ENCODE results near the gene PTPRN2.
"Not testable (repeated sequence)": the region's sequence is repeated elsewhere in the genome, so short reads cannot be mapped to it uniquely, and the experiment has no call there.

Gene PTPRN2

DNA sequence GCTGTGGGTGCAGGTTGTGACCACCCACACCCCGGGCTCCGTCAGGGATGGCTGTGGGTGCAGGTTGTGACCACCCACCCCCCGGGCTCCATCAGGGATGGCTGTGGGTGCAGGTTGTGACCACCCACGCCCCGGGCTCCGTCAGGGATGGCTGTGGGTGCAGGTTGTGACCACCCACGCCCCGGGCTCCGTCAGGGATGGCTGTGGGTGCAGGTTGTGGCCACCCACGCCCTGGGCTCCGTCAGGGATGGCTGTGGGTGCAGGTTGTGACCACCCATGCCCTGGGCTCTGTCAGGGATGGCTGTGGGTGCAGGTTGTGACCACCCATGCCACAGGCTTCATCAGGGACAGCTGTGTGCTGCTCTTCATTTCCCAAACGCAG, 53.5 kb downstream of the PTPRN2 start:
- H3K4me1 ChIP-seq (ENCODE audit: control insufficient read depth, insufficient read depth, low read length); H3K4me3 ChIP-seq (ENCODE audit: low read length); H3K36me3 ChIP-seq (ENCODE audit: insufficient read depth, low read length); H3K4me2 ChIP-seq (ENCODE audit: low read length); H3K9ac ChIP-seq (ENCODE audit: low read depth, low read length); H3K27me3 ChIP-seq (ENCODE audit: control insufficient read depth, insufficient read depth, low read length): not testable (repeated sequence)
- peaks cover 14% of the 10 kb centered on the region for H3K9me3 ChIP-seq (replicated peaks; ENCODE audit: low read length)

DNA sequence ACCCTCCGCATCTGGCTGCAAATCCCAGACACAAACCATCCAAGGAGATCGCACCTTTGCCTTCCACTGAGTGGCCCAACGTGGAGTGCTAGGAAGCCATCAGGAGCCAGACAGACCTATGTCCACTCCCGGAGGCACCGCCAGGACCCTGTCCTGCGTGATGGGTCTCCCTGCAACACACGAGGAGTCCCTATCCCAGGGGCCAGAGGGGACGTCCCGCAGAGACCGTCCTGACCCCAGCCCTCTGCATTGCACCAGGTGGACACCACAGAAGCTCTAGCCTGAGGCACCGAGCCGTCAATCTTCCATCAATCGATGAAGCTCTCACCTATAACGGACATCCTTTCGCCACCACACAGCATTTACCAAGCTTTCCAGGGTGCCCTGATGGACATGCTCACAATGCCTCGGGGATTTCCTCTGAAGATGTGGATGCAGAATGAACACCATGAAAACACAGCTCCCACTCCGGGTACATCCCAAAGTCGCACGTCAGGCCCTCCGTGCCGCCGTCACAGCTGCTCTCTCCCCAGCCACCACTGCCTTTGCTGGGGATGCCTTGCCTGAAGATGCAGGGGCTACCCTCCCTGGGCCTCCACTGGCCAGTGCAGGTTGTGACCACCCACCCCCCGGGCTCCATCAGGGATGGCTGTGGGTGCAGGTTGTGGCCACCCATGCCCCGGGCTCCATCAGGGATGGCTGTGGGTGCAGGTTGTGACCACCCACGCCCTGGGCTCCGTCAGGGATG, 54.1 kb downstream of the PTPRN2 start:
- Histone ChIP-seq H3K9me3 (replicated peaks; ENCODE audit: low read length) (peaks cover 14% of the 10 kb centered on the region), H3K9ac (ENCODE audit: low read depth, low read length) (no peak overlapping the region), H3K27me3 (ENCODE audit: control insufficient read depth, insufficient read depth, low read length) (no peaks in the 10 kb centered on the region), H3K4me2 (ENCODE audit: low read length) (no peak overlapping the region), H3K4me1 (ENCODE audit: control insufficient read depth, insufficient read depth, low read length) (no peaks in the 10 kb centered on the region), H3K36me3 (ENCODE audit: insufficient read depth, low read length) (no peaks in the 10 kb centered on the region), H3K4me3 (ENCODE audit: low read length) (no peak overlapping the region)

- Histone ChIP-seq H3K27me3 (ENCODE audit: control insufficient read depth, insufficient read depth, low read length) (no peaks in the 10 kb centered on the region), H3K36me3 (ENCODE audit: insufficient read depth, low read length) (no peaks in the 10 kb centered on the region), H3K9me3 (replicated peaks; ENCODE audit: low read length) (peaks cover 15% of the 10 kb centered on the region), H3K9ac (ENCODE audit: low read depth, low read length) (no peak overlapping the region), H3K4me2 (ENCODE audit: low read length) (no peak overlapping the region), H3K4me1 (ENCODE audit: control insufficient read depth, insufficient read depth, low read length) (no peaks in the 10 kb centered on the region), H3K4me3 (ENCODE audit: low read length) (no peak overlapping the region)
These were observed 55.5 kb downstream of the PTPRN2 start for GRCh38 chr7:158532093-158532627.

DNA sequence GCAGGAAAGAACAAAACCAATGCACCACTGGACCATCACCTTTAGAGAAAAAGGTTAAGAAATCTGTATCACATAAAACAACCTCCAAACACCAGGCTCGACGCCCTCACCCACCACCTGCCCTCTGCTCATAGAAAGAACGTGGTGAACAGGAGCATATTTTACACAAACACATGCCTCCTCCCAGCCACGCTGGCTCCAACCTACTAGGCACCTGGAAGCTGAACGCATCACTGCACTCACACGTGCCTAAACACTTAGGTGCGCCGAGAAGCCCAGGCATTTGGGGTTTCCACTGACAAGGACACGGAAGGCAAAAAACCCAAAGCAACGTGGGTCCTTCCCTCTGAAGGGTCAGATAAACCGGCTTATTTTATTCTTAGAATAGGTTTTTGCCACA, 56.0 kb downstream of the PTPRN2 start:
- H3K9me3 ChIP-seq (replicated peaks; ENCODE audit: low read length), result peaks cover 15% of the 10 kb centered on the region
- no peaks in the 10 kb centered on the region for H3K27me3 ChIP-seq (ENCODE audit: control insufficient read depth, insufficient read depth, low read length)
- no peaks in the 10 kb centered on the region for H3K4me1 ChIP-seq (ENCODE audit: control insufficient read depth, insufficient read depth, low read length)
- no peaks in the 10 kb centered on the region for H3K36me3 ChIP-seq (ENCODE audit: insufficient read depth, low read length)
- H3K4me3 ChIP-seq (ENCODE audit: low read length), result no peak overlapping the region
- H3K4me2 ChIP-seq (ENCODE audit: low read length), result no peak overlapping the region
- no peak overlapping the region for H3K9ac ChIP-seq (ENCODE audit: low read depth, low read length)

DNA sequence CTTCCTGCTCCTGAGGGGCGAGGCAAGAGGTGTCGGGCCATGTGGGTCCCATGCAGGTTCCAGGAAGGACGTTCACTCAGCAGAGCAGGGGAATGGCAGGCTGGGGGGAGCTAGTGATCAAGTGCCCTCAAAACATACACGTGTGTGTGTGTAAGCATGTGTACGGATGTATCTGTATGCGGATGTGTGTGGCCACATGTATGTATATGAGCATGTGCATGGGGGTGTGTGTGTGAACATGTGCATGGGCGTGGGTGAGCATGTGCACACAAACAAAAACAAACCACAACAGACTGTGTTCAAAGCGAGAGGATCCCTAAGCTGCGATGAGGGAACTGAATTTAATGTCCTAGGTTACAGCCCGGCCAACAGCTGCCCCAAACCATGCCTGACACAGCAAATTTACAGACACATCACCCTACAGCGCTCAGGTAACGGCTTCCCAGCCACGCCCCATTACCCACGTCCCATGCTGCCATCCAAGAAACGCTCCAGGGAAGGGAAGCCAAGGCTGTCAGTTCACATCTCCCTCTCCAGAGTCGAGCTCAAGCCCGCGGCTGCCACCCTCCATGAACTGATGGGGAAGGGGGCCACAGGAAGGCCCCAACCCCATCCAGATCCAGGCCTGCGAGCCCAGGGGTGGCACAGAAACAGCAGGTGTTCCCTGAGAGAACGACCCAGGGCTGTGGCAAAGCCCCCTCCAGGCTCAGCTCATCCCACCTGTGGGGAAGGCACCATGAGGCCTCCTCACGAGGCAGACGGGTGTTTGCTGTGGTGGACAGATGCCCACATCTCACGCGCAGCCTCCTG, 56.6 kb downstream of the PTPRN2 start:
- Histone ChIP-seq H3K4me3 (ENCODE audit: low read length) (no peak overlapping the region), H3K36me3 (ENCODE audit: insufficient read depth, low read length) (no peaks in the 10 kb centered on the region), H3K4me1 (ENCODE audit: control insufficient read depth, insufficient read depth, low read length) (no peaks in the 10 kb centered on the region), H3K9me3 (replicated peaks; ENCODE audit: low read length) (peaks cover 19% of the 10 kb centered on the region), H3K9ac (ENCODE audit: low read depth, low read length) (no peak overlapping the region), H3K27me3 (ENCODE audit: control insufficient read depth, insufficient read depth, low read length) (no peaks in the 10 kb centered on the region), H3K4me2 (ENCODE audit: low read length) (no peak overlapping the region)

GRCh38 chr7:158529181-158530096, 58.2 kb downstream of the PTPRN2 start:
- H3K4me2 ChIP-seq (ENCODE audit: low read length), result no peak overlapping the region
- H3K4me3 ChIP-seq (ENCODE audit: low read length), result no peak overlapping the region
- H3K9ac ChIP-seq (ENCODE audit: low read depth, low read length), result no peak overlapping the region
- H3K4me1 ChIP-seq (ENCODE audit: control insufficient read depth, insufficient read depth, low read length), result no peaks in the 10 kb centered on the region
- peaks cover 23% of the 10 kb centered on the region for H3K9me3 ChIP-seq (replicated peaks; ENCODE audit: low read length)
- H3K27me3 ChIP-seq (ENCODE audit: control insufficient read depth, insufficient read depth, low read length), result no peaks in the 10 kb centered on the region
- no peaks in the 10 kb centered on the region for H3K36me3 ChIP-seq (ENCODE audit: insufficient read depth, low read length)

GRCh38 chr7:158527915-158528502, 59.6 kb downstream of the PTPRN2 start:
- Histone ChIP-seq H3K4me1 (ENCODE audit: control insufficient read depth, insufficient read depth, low read length) (no peaks in the 10 kb centered on the region), H3K4me2 (ENCODE audit: low read length) (no peak overlapping the region), H3K4me3 (ENCODE audit: low read length) (no peak overlapping the region), H3K36me3 (ENCODE audit: insufficient read depth, low read length) (no peaks in the 10 kb centered on the region), H3K27me3 (ENCODE audit: control insufficient read depth, insufficient read depth, low read length) (no peaks in the 10 kb centered on the region), H3K9me3 (replicated peaks; ENCODE audit: low read length) (peaks cover 27% of the 10 kb centered on the region), H3K9ac (ENCODE audit: low read depth, low read length) (no peak overlapping the region)

GRCh38 chr7:158527495-158527894, 60.1 kb downstream of the PTPRN2 start:
- peaks cover 29% of the 10 kb centered on the region for H3K9me3 ChIP-seq (replicated peaks; ENCODE audit: low read length)
- no peaks in the 10 kb centered on the region for H3K36me3 ChIP-seq (ENCODE audit: insufficient read depth, low read length)
- H3K9ac ChIP-seq (ENCODE audit: low read depth, low read length), result no peak overlapping the region
- H3K4me1 ChIP-seq (ENCODE audit: control insufficient read depth, insufficient read depth, low read length), result no peaks in the 10 kb centered on the region
- no peak overlapping the region for H3K4me2 ChIP-seq (ENCODE audit: low read length)
- H3K27me3 ChIP-seq (ENCODE audit: control insufficient read depth, insufficient read depth, low read length), result no peaks in the 10 kb centered on the region
- no peak overlapping the region for H3K4me3 ChIP-seq (ENCODE audit: low read length)

DNA sequence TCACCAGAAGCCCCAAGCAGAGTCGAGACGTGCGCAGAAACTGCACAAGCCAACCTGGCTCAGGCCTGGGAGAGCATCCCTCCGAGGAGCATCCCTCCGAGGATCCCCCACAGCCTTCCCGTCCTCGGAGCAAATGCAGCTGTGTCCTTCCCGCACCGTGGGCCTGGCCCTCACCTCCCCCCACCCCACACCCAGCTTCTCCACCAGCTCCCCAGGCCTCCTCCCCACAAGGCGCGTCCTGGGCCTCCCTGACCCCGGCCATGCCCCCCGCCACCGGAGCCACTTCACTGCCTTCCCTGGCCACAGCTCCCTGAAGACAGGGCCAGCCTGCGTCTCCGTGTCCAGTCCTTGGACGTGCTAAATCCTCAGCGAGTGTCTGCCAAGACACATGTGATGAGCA, 60.6 kb downstream of the PTPRN2 start:
- H3K27me3 ChIP-seq (ENCODE audit: control insufficient read depth, insufficient read depth, low read length), result no peaks in the 10 kb centered on the region
- H3K4me2 ChIP-seq (ENCODE audit: low read length), result no peak overlapping the region
- H3K4me3 ChIP-seq (ENCODE audit: low read length), result no peak overlapping the region
- no peaks in the 10 kb centered on the region for H3K4me1 ChIP-seq (ENCODE audit: control insufficient read depth, insufficient read depth, low read length)
- peaks cover 31% of the 10 kb centered on the region for H3K9me3 ChIP-seq (replicated peaks; ENCODE audit: low read length)
- H3K9ac ChIP-seq (ENCODE audit: low read depth, low read length), result no peak overlapping the region
- H3K36me3 ChIP-seq (ENCODE audit: insufficient read depth, low read length), result no peaks in the 10 kb centered on the region

DNA sequence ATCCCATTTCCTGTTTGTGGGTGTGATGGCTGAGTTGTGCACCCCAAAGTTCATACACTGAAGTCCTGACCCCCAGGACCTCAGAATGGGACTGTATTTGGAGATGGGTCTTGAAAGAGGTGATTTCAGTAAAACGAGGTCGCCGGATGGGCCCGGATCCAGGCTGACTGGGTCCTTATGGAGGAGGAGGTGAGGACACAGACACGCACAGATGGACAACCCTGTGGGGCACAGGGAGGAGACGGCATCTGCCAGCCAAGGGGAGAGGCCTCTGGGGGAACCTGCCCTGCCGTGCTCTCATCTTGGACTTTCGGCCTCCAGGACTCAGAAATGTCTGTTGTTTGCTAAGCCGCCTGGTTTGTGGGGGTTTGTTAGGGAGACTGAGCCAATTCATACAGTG, 61.1 kb downstream of the PTPRN2 start:
- H3K36me3 ChIP-seq (ENCODE audit: insufficient read depth, low read length), result no peaks in the 10 kb centered on the region
- peaks cover 30% of the 10 kb centered on the region for H3K9me3 ChIP-seq (replicated peaks; ENCODE audit: low read length)
- H3K4me1 ChIP-seq (ENCODE audit: control insufficient read depth, insufficient read depth, low read length), result no peaks in the 10 kb centered on the region
- H3K4me3 ChIP-seq (ENCODE audit: low read length), result no peak overlapping the region
- H3K27me3 ChIP-seq (ENCODE audit: control insufficient read depth, insufficient read depth, low read length), result no peaks in the 10 kb centered on the region
- H3K9ac ChIP-seq (ENCODE audit: low read depth, low read length), result no peak overlapping the region
- no peak overlapping the region for H3K4me2 ChIP-seq (ENCODE audit: low read length)
